Measurements from ENCODE around the gene TAF1A.

The TAF1A gene

DNA sequence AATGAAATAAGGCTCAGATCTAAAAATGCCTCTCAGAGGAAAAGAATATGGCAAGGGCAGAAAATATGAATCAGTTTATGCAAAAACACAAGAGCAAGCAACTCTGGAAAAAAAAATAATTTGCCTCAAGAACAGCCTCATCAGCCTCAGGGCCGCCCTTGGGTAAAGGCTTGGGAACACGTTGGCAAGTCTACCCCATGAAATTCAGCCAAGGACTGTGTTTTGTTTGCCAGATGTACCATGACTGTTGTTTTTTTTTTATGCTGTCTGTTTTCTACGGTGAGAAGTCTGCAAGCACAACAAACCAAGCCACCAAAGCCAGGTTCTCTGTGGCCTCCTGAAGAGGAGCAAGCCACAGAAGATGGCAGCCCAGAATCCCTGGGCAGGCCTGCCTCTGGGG, 59.8 kb downstream of the TAF1A start:
- DNase-seq: no peak

DNA sequence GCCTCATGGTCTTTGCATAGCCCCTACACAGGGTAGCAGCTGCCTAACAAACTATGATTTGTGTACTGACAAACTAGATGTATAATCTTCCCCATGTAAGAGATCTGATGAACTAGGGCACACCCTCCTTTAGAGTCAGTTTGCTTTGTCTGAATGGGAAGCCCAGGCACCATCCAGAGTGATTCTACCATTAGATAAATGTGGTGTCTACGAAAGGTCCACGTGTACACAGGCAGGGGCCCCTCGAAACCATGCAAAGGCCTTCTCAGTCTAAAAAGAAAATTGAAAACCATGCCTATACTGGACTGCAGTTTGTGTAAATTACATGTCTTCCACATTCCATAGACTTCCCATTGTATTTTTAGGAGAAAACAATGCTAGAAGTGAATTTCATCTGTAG, 60.6 kb downstream of the TAF1A start:
- DNase-seq: no peak

DNA sequence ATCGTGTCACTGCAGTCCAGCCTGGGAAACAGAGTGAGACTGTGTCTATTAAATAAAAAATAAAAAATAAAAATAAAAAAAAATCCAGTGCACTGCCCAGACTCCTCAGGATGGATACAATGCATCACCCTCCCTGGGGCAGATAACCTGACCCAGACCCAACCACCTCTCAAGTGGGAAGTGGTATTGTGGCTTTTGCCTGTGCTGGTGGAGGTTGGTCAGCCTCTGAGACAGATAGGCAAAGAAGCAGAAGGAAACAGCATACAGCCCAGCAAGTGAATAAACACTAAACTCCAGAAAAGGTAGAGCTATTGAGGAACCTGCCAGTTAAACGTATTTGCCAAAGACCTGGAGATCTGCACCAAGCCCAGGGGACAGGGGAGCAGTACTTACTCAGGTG, 63.8 kb downstream of the TAF1A start:
- DNase-seq: no peak

GRCh38 chr1:222523852-222524251, 65.9 kb downstream of the TAF1A start:
- DNase-seq: no peak

DNA sequence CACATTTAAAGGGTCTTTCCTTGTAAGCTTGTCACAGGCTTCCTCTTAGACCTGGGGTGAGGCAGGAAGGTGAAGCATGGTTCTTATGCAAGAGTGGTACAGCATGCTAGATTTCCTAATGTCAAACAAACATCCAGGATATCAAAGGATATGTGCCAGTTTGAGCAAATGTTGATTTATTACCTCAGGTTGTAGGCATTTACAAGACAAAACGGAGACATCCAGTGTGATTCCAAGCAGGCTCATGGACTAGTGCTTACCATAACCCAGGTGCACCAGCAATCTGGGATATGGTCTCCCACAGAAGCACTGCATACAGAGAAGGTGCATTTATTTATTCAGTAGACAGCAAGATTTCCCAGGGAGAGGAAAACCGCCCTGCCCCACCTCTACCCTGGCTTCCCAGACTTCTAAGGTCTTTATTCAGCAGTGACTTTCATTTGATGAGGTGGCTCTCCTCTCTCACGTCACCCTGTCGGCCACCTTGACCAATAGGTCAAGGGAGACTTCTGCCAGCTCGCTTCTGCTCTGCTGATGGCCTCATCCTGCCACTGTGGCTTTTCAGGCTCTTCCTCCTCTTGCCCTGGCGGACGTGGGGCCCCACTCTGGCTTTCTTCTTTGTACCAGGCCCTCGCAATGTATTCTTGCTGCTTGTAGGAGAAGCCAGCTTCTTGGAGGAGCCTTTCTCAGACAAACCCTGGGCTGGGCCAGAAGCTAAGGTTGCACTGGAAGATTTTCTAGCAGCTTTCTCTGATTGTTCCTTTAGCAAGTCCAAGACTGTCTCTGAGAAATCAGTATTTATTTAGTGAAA, 67.4 kb downstream of the TAF1A start:
- DNase-seq: no peak

DNA sequence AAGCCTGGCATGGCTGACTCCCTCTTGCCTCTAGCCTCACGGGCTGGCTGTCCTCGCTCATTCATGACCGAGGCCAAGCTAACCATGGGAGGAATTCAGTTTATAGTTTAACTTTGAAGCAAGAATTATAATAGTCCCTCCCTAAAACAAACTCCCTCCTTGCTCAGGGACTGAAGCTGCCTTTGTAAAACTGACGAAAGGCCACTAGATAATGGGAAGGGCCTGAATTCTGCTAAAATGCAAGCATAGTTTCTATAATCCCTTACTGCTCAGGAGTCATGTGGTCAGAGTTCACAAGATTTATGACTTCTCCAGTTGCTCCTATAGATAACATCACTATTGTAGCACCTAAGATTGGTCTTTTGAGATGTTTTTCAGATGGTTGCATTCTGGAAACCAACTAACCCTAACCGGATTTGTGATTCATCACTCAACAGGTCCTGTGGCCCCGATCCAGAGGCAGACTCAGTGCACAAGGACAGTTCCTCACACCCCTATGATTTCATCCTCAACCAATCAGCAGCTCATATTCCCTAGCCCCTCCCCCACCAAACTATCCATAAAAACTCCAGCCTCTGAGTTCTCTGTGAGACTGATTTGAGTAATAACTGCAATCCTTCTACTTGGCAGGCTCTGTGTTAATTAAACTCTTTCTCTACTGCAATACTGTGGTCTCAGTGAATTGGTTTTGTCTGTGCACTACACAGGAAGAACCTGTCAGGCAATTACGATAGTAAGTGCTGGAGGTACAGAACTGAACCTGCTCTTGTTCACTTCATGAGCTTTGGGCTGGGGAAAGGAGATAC, 68.2 kb downstream of the TAF1A start:
- DNase-seq: no peak

Measured in DMS153 (cell line).